ENCODE results near the gene ODAD4. TPM values are rescaled to one million over a fixed set of nuclear protein-coding genes. Genes with fewer than 3 reads are reported as not detected.

Gene ODAD4
- total and polyA plus RNA-seq, 2 of the 4 experiments (the other 2 are of a cell fraction): 0.38 to 0.54 TPM

GRCh38 chr17:41996855-41997164 is 66.4 kb downstream of the ODAD4 start:
- Histone ChIP-seq H3K9me1 (ENCODE audit: insufficient read depth, low read length) (peaks cover 10% of the 10 kb centered on the region; the same call in 1 of the 2 replicates), H3K9ac (ENCODE audit: low read depth, low read length) (no peak overlapping the region), H3K4me3 (ENCODE audit: insufficient read depth, low read depth, low read length) (no peak overlapping the region), H3K4ac (ENCODE audit: low read depth, low read length) (no peak overlapping the region), H2AK5ac (ENCODE audit: low read depth, low read length) (no peak overlapping the region), H3K4me2 (ENCODE audit: low read depth, low read length) (no peak overlapping the region), H4K5ac (ENCODE audit: low read depth, low read length) (no peak overlapping the region), H3K79me1 (ENCODE audit: low read depth in 1 of 2, low read length in 2 of 2) (peaks cover 34 to 68% of the 10 kb centered on the region in 2 experiments), H2BK15ac (ENCODE audit: low read depth, low read length) (no peak overlapping the region), H4K91ac (ENCODE audit: insufficient read depth, low read depth, low read length) (no peak overlapping the region), H3K9me3 (ENCODE audit: control insufficient read depth, insufficient read depth, low read length) (no peaks in the 10 kb centered on the region), H4K20me1 (ENCODE audit: insufficient read depth, low read length) (peaks cover 11% of the 10 kb centered on the region), H3K4me1 (ENCODE audit: control insufficient read depth, insufficient read depth, low read length) (peaks cover 4% of the 10 kb centered on the region), H2BK20ac (ENCODE audit: low read depth, low read length) (no peak overlapping the region), H3K14ac (replicated peaks; ENCODE audit: low read depth, low read length) (0 out of 2 replicates have a peak overlapping the region, but pooled peaks have one; percentile 36), H2AFZ (replicated peaks; ENCODE audit: low read length, poor library complexity) (no peak overlapping the region), H2AK9ac (replicated peaks; ENCODE audit: low read depth, low read length, poor library complexity) (peak overlapping the region; percentile 80), H3K27ac (ENCODE audit: insufficient read depth, low read length) (no peak overlapping the region), H2BK120ac (ENCODE audit: low read depth, low read length) (no peak overlapping the region), H2BK5ac (ENCODE audit: low read depth, low read length, poor library complexity, severe bottlenecking) (no peak overlapping the region), H4K8ac (ENCODE audit: low read depth in 2 of 2, low read length in 2 of 2) (no peak overlapping the region), H3K23ac (ENCODE audit: low read depth, low read length) (no peak overlapping the region), H3K18ac (ENCODE audit: low read depth, low read length) (no peak overlapping the region), H3K27me3 (ENCODE audit: control insufficient read depth, insufficient read depth, low read length) (no peaks in the 10 kb centered on the region), H3K36me3 (ENCODE audit: control insufficient read depth, insufficient read depth, low read length) (peaks cover 59% of the 10 kb centered on the region), H3K56ac (ENCODE audit: extremely low read depth, insufficient read depth, low read length) (no peak overlapping the region)
- in situ Hi-C loops (cut with MboI; ENCODE audit: low sequenced_read_pairs) (no loop called here), intact Hi-C loops (cut with micrococcal nuclease) (no loop called here), dilution Hi-C loops (cut with HindIII; ENCODE audit: low sequenced_read_pairs, unreplicated experiment) (no loop called here)
- no peak for TF ChIP-seq USF2 (IDR thresholded peaks at IDR 0.05; ENCODE audit: low read depth, low read length)
- no peak for TF ChIP-seq ELK1 (IDR thresholded peaks at IDR 0.05; ENCODE audit: borderline replicate concordance, low read depth, low read length)
- TF ChIP-seq CHD1 (IDR thresholded peaks at IDR 0.05; ENCODE audit: low read depth, low read length): no peak
- TF ChIP-seq FOS (IDR thresholded peaks at IDR 0.05; ENCODE audit: low read depth, low read length): no peak
- TF ChIP-seq CEBPB (IDR thresholded peaks at IDR 0.05; ENCODE audit: low read depth, low read length): no peak
- TF ChIP-seq BHLHE40 (IDR thresholded peaks at IDR 0.05; ENCODE audit: low read depth, low read length): no peak
- TF ChIP-seq SMC3 (IDR thresholded peaks at IDR 0.05; ENCODE audit: low read depth, low read length): no peak
- TF ChIP-seq MAZ (IDR thresholded peaks at IDR 0.05; ENCODE audit: borderline replicate concordance, low read depth, low read length): no peak
- TF ChIP-seq POLR2A (IDR thresholded peaks at IDR 0.05; ENCODE audit: low read depth, low read length): no peak
- BruUV-seq (replicated peaks): no TSS peak
- no peak for ATAC-seq (ENCODE audit: low read depth)
- ChIA-PET POLR2A (ENCODE audit: unreplicated experiment) (no interaction called here), CTCF (no interaction called here)
- DNase-seq: no peak
- 67% methylated on average over 1 of the region's 2 CpGs; no CpG with 5 or more reads in 1 of the 2 experiments for WGBS, 2 experiments (ENCODE audit: extremely low coverage in 2 of 2, insufficient read length in 1 of 2)
